Fibroblast of lung (primary cell): Measurements from ENCODE around the gene DOK3. TPM values are rescaled to one million over a fixed set of nuclear protein-coding genes. Genes with fewer than 3 reads are reported as not detected.

ENCODE experiments used
- DNase-seq, 2 donors: peaks; one replicate each; pipeline versions ENCODE4 v3.0.0 to v3.0.0-alpha.2; 2010; ENCODE audit warnings: low read depth in 2 of 2
- H2AFZ ChIP-seq: 2 replicates; pipeline ENCODE4 v1.5.1; 2012; ENCODE audit warnings: low read length, control low read depth, inconsistent platforms
- H3K27ac ChIP-seq: 2 replicates; pipeline ENCODE4 v1.5.1; 2011; ENCODE audit warnings: low read length, control low read depth; ENCODE audit not compliant: insufficient read depth
- H3K27me3 ChIP-seq: 2 replicates; pipeline ENCODE4 v1.5.1; 2011; ENCODE audit warnings: mild to moderate bottlenecking, low read length; ENCODE audit not compliant: control insufficient read depth, insufficient read depth
- H3K36me3 ChIP-seq: 2 replicates; pipeline ENCODE4 v1.5.1; 2011; ENCODE audit warnings: low read length; ENCODE audit not compliant: control insufficient read depth, insufficient read depth
- H3K4me1 ChIP-seq: 2 replicates; pipeline ENCODE4 v1.5.1; 2011; ENCODE audit warnings: low read length; ENCODE audit not compliant: control insufficient read depth, insufficient read depth; ENCODE audit errors: extremely low read depth
- H3K4me2 ChIP-seq: 2 replicates; pipeline ENCODE4 v1.5.1; 2011; ENCODE audit warnings: low read length, control low read depth; ENCODE audit not compliant: insufficient read depth; ENCODE audit errors: extremely low read depth
- H3K4me3 ChIP-seq, 4 experiments: fragments of 200-600 bp in 1 of 4; sonication (generic) in 1 of 4; replicated peaks in 1 of 4; 2 replicates each; pipeline ENCODE4 v1.5.1; 2011 to 2016; ENCODE audit warnings: low read length in 4 of 4, low read depth in 3 of 4, mild to moderate bottlenecking in 3 of 4, control low read depth in 2 of 4, inconsistent platforms in 1 of 4, mixed read lengths in 1 of 4; ENCODE audit not compliant: insufficient read depth in 1 of 4; ENCODE audit errors: control extremely low read depth in 1 of 4
- H3K79me2 ChIP-seq: 2 replicates; pipeline ENCODE4 v1.5.1; 2012; ENCODE audit warnings: mild to moderate bottlenecking, low read length, inconsistent platforms; ENCODE audit not compliant: control insufficient read depth, insufficient read depth
- H3K9ac ChIP-seq: 2 replicates; pipeline ENCODE4 v1.5.1; 2011; ENCODE audit warnings: mild to moderate bottlenecking, low read length, control low read depth; ENCODE audit not compliant: insufficient read depth
- H3K9me3 ChIP-seq: 2 replicates; pipeline ENCODE4 v1.5.1; 2012; ENCODE audit warnings: low read depth, low read length; ENCODE audit not compliant: control insufficient read depth, insufficient read depth
- H4K20me1 ChIP-seq: 2 replicates; pipeline ENCODE4 v1.5.1; 2011; ENCODE audit warnings: low read length; ENCODE audit not compliant: control insufficient read depth, insufficient read depth; ENCODE audit errors: extremely low read depth
- CTCF ChIP-seq, 2 donors: IDR thresholded peaks in 1 of 2; conservative IDR thresholded peaks in 1 of 2; 1 replicate in 1 of 2; 2 replicates in 1 of 2; pipeline ENCODE4 v1.5.1; 2011 to 2012; ENCODE audit warnings: low read length in 2 of 2, control low read depth in 1 of 2, inconsistent platforms in 1 of 2, low read depth in 1 of 2, mild to moderate bottlenecking in 1 of 2
- EZH2 ChIP-seq: IDR thresholded peaks from 2 replicates; pipeline ENCODE4 v1.5.1; 2012; ENCODE audit warnings: low read length, control low read depth, mild to moderate bottlenecking; ENCODE audit errors: missing control alignments
- polyA plus RNA-seq, 2 donors: library from polyadenylated mRNA; depleted of rRNA in 1 of 2; stranded (reverse) in 1 of 2; unstranded in 1 of 2; fragments of >200 nt; gene quantifications; 2 replicates each; pipeline ENCODE4 v1.2.1, GENCODE V29; 2011 to 2012; ENCODE audit warnings: missing spikeins in 1 of 2
- total RNA-seq: library from RNA; depleted of rRNA; stranded (reverse); fragments of >200 nt; gene quantifications from 2 replicates; pipeline ENCODE4 v1.2.1, GENCODE V29; 2014

Gene DOK3
- total and polyA plus RNA-seq, 2 donors (not counting 1 experiment from before 2014, with no cell fraction given), result 0.99 to 1.5 TPM

DNA sequence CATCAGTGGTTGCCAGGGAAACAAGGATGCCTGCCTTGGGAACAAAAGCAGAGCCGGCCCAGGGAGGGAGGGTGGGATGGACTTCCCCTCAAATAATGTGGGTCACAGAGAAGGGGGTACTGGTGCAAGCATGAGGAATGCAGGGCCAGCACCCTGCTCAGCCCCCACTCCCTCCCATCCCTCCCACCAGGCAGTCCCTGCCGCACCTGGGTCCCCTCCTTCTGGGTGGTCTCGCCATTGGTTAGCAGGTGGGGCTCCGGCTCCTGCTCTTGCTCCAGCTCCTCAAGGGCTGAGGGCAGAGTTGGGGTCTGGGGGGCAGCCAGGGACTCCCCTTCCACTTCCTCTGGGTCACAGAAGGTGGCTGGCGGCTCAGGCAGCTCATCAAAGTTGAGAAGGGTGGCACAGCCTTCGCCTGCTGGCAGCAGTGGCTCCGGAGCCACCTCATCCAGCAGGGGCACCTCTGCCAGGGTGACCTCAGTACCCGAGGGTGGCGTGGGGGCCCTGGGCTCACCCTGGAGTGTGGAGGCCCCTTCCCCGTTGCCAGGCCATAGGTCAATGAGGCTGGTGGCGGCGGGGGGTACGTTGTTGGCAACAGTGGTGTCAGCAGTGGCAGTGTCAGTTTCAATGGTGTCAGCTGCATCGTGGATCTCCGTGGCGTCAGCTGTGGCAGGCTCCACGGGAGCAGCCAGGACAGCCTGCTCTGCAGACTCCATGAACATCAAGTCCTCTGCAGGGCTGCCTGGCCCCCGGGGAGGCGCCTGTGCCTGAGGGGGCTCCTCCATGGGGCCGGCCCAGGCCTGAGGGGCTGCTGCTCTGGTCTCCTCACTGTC lies 51.6 kb downstream of the DOK3 start:
- H3K4me3 ChIP-seq, result no peak overlapping the region
- no peaks in the 10 kb centered on the region for H3K27me3 ChIP-seq
- no peaks in the 10 kb centered on the region for H3K79me2 ChIP-seq
- no peak for DNase-seq
- no peak overlapping the region for H2AFZ ChIP-seq
- H3K27ac ChIP-seq, result peak overlapping the region; percentile 85
- no peaks in the 10 kb centered on the region for H3K9me3 ChIP-seq
- H3K9ac ChIP-seq, result peak overlapping the region; percentile 18
- no peak overlapping the region for H3K4me2 ChIP-seq
- H3K4me1 ChIP-seq, result peaks cover 12% of the 10 kb centered on the region
- TF ChIP-seq CTCF (conservative IDR thresholded peaks at IDR 0.05 in 1 of 2, IDR thresholded peaks at IDR 0.05 in 1 of 2; ENCODE audit: low read depth in 1 of 2, low read length in 2 of 2), result no peak
- TF ChIP-seq EZH2, result no peak
- H4K20me1 ChIP-seq, result no peaks in the 10 kb centered on the region
- peaks cover 28% of the 10 kb centered on the region for H3K36me3 ChIP-seq

DNA sequence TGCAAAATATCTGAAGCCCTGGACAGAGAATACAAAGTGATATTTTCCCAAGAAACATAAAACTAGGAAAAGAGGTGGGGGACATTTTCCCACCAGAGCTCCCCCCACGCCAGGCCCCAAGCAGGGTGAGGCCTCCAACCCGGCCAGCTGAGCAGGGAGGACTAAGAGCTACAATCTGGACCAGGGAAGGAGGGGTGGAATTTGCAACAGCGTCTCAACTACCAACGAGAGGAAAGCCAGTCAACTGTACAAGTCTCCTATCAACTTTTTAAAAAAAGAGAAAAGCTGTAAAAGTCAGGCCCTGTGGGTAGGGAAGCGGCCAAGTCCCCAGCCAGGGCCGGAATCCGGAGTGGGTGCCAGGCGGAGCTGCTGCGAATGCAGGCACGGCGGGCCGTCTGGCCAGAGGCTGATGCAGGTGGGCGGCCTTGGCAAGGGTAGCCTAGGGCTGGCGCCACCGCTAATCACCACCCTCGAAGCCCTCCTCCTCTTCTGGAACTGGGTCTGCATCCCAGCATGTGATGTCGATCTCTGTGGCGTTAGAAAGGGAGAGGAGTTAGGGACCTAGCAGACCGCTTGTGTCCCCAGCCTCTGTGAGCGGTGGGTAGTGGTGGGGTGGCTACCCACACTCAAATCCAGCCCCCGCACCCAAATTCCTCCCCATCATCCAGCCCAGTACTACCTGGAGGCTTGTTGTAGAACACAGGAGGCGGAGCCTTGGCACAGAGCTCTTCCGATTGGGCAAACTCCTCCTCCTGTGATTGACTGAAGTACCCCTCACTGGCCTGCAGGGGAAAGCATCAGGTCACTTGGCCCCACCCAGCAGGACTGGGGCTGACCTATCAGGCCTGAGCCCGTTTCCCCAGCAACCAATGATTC lies 52.4 kb downstream of the DOK3 start:
- Histone ChIP-seq H3K79me2 (no peaks in the 10 kb centered on the region), H3K4me1 (peaks cover 12% of the 10 kb centered on the region), H3K4me3 (no peak overlapping the region), H2AFZ (no peak overlapping the region), H3K4me2 (no peak overlapping the region), H3K27me3 (no peaks in the 10 kb centered on the region), H3K27ac (peak overlapping the region; percentile 6), H3K9me3 (no peaks in the 10 kb centered on the region), H4K20me1 (no peaks in the 10 kb centered on the region), H3K9ac (no peak overlapping the region), H3K36me3 (peaks cover 27% of the 10 kb centered on the region)
- DNase-seq, result peak; percentile 97
- TF ChIP-seq CTCF (conservative IDR thresholded peaks at IDR 0.05 in 1 of 2, IDR thresholded peaks at IDR 0.05 in 1 of 2; ENCODE audit: low read depth in 1 of 2, low read length in 2 of 2) (peak; percentile 50 to 68), EZH2 (no peak)

DNA sequence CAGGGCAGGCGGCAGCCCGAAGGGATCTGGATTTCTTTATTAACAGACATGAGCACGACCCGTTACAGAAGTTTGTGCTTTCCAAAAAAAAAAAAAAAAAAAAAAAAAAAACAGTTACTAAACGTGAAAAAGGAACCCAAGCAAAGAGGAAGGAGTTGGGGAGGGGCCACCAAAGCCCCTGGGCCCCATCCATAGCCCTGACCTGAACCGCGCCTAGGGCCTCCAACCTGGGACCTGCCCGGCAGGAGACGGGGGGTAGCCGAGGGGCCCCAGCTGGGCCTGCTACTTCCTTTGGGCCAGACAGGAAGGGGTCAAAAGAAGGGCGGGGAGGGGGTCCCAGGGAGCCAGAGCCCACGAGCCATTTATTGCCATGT lies 53.0 kb downstream of the DOK3 start:
- H2AFZ ChIP-seq, result no peak overlapping the region
- H4K20me1 ChIP-seq, result no peaks in the 10 kb centered on the region

More for the DNA sequence above, 53.0 kb downstream of the DOK3 start:
- H3K79me2 ChIP-seq, result no peaks in the 10 kb centered on the region
- TF ChIP-seq EZH2, result no peak
- TF ChIP-seq CTCF (conservative IDR thresholded peaks at IDR 0.05 in 1 of 2, IDR thresholded peaks at IDR 0.05 in 1 of 2; ENCODE audit: low read depth in 1 of 2, low read length in 2 of 2), result no peak
- H3K36me3 ChIP-seq, result peaks cover 27% of the 10 kb centered on the region
- H3K9me3 ChIP-seq, result no peaks in the 10 kb centered on the region
- no peaks in the 10 kb centered on the region for H3K27me3 ChIP-seq
- H3K9ac ChIP-seq, result no peak overlapping the region
- H3K4me1 ChIP-seq, result peaks cover 12% of the 10 kb centered on the region
- H3K4me2 ChIP-seq, result no peak overlapping the region
- H3K4me3 ChIP-seq, result no peak overlapping the region
- no peak overlapping the region for H3K27ac ChIP-seq
- no peak for DNase-seq
